Activated CD4-positive, alpha-beta T cell treated with anti-CD3 and anti-CD28 coated beads, Interleukin-2, Interleukin-6, amounts not matched to agents 100 ng/mL and 50 ng/mL, durations not matched to agents 16 hours and 8 hours (primary cell): Measurements from ENCODE around the gene ADAMTS12.

ENCODE experiments used
- DNase-seq: peaks from one replicate; pipeline ENCODE4 v3.0.0-alpha.2; 2020

The ADAMTS12 gene

DNA sequence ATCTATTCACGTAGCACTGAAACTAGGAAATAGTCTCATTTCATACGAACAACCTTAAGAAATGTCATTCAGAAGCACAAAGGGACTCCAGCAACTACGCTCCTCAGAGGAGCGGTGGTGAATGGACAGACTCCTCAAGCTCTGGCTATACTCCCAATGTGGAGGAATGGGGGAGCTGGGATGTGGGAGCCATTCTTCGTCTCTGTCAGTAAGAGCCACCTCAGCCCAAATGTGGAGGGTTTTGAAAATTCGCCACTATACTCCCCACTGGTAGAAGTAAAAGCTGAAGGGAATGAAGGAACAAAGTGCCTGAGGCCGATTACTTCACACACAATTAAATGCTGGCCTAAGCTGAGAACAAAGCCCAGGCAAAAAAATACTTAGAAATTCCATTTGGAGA, 96.3 kb downstream of the ADAMTS12 start:
- DNase-seq = no peak

DNA sequence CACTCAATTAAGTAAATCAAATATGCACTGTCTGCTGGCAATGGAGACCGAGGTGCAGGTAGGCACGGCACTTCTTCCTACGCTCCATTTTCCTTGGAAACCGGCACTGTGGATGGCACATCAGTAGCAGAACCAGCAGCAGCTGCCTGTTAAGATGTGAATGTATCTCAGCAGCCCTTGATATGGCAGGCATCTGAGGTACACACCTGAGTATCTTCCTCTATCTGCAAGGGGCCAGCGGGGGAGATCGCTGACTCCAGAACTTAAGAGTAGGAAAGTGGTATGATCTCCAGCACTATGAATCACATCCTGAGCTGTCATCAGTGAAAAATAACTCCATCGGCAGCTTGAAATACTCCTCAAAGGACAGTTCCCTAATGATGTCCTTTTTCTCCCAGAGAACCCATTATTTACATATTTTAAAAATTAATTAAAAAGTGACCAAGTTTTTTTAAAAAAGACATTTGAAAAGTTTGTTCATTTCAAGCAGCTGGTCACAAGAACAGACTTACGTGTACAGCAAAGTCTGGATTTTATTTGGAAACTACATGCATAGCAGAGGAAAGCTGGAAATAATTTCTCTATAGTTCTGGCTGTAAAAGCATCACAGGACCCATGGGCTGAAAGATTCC, 97.1 kb downstream of the ADAMTS12 start:
- no peak for DNase-seq

DNA sequence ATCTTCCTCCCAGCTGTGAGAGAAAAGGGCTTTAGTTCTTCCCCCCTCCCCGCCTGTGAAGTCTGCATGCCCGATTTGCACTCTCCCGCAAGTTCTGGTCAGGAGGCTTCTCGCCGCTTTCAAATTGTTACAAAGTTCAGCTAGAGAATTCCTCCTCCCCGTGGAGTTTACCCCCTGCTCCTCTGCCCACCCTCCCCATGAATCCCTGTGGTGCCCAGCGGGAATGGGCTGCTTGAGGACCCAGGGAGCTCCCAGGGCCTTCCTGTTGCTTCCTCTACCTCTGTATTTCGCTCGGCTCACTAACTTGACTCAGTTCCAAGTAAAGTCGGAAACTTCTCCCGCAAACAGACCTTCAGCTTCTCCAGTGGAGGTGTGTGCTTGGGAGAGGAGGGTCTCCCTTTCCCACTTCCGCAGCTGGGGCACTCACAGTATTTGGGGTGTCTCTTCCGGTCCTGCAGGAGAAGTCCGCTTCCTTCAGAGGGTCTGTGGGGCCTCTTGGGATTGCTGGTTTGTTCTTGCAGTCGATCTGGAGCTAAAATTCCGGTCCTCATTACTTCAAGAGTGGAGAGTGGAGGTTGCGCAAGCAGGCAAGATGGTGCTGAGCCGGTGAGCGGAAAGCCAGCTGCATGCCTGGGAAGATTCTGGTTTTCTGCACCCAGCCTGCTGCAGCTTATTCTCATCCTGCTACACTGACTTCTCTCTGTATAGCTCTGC, 97.8 kb downstream of the ADAMTS12 start:
- DNase-seq = no peak

DNA sequence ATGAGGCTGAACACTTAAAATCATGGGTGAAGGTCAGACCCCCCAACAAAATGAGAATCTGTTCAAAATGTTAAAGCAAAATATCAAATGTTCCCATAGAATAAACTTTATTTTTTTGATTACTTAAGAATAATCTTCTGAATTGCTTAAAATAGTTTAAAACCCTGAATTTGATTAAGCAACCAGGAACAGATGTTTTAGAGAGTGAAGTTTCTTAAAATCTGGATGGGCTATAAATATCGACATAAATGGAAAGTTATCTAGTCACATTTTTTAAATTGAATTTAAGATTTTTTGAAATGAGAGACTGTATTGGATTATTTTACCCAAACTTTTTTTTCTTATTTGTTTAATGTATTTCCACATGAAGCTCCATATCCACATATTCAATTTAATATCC, 98.5 kb downstream of the ADAMTS12 start:
- no peak for DNase-seq

DNA sequence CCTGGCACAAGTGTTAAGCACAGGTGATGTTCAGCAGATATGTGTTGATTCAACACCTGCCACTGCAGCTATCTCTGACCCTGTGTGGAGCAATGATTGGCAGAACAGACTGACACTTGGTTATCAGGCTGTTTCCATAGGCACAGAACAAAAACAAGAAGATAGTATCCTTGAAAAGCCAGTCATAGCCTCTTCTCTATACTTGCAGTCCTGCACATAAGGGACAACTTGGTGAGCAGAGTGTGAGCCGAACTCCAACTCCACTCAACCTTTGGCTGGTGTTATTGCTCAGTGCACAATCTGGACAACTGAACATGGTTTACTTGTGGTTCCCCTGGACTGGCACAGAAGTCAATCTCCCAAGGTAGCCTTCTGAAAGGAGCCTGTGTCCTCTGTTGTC, 99.2 kb downstream of the ADAMTS12 start:
- DNase-seq = no peak

DNA sequence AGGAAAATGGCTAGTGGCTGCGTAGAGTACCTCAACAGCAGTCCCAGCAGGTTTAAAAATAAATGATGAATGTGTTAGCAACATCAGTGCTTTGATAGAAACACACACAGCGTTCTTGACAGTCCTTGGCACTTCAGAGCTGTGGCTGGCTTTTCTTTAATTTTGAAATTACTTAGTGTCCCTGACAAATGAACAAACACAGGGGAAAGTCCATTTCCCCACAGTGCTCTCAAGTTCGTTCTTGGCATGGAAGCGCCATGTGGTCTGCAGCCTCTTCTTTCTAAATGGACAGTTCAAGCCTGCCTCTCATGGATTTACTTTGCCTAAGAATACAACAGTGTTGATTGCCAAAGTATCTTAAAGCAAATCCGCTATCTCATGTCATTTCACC, 102.2 kb downstream of the ADAMTS12 start:
- no peak for DNase-seq

DNA sequence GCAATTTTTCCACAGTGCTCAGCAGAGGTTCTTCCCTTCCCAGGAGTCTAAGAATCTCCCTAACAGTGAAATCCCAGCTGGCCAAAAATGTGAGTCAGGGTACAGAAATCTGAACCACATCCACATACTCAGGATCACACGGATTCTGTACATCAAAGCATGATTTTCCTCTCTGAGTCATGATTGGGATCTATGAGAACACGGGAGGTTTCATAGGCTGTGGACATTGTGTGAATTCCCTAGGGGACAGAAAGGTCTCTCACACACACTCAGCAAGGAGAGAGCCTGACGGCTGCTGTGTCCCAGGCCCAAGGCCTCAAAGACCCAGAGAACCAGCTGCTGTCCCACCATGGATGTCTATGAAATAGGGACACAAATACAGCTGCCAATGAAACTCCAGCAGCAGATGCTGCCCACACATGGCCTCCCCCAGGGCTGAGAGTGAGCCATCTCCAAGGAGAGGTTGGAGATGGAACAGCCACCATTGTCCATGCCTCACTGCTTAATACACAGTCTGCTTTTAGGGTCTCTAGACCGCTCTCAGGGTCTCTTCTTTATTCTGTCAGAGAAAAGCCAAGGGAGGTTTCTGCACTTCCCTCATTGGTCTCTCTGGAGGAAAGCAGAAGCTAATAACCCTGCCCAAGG, 102.7 kb downstream of the ADAMTS12 start:
- DNase-seq = no peak

DNA sequence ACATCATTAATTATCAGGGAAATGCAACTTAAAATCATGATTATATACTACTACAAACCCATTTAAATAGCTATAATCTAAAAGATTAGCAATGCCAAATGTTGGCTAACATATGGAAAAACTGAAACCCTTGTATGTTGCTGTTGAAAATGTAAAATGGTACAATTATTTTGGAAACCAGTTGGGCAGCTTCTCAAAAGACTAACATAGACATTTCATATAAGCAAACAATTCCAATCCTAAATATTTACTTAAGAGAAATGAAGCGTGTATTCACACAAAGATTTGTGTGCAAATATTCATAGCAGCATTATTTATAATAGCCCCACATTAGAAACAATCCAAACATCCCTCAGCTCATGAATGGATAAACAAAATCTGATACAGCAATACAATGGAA, 106.2 kb downstream of the ADAMTS12 start:
- DNase-seq = no peak

DNA sequence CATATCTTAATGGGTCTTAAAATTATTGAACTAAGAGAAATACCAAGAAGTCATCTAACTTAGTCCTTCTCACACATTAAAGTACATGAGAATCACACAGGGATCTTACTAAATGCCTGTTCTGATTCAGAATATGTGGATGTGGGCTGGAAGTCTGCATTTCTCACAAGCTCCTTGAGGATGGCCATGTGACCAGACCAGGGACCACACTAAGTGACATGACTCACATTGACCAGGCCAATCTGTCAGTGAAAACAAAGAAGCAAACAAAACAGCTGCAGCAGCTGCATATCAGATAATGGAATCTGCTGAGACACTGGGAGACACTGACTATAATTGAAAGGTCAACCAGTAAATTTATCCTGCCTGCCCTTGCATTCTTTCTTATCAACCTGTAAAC, 110.5 kb downstream of the ADAMTS12 start:
- DNase-seq = no peak

DNA sequence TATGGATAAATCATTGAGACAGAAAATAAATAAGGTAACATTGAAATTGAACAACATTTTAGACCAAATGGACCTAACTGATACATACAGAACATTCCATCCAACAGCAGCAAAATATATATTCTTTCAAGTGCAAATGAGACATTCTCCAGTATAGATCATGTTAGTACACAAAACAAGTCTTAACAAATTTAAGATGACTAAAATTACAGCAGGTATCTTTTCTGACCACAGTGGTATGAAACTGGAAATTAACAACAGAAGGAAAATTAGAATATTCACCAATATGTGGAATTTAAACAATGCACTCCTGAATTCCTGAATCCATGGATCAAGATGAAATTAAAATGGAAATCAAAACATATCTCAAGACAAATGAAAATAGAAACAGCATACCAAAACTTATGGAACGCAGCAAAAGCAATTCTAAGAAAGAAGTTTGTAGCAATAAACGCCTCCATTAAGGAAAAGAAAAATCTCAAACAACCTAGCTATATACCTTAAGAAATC, 115.6 kb downstream of the ADAMTS12 start:
- DNase-seq = no peak

DNA sequence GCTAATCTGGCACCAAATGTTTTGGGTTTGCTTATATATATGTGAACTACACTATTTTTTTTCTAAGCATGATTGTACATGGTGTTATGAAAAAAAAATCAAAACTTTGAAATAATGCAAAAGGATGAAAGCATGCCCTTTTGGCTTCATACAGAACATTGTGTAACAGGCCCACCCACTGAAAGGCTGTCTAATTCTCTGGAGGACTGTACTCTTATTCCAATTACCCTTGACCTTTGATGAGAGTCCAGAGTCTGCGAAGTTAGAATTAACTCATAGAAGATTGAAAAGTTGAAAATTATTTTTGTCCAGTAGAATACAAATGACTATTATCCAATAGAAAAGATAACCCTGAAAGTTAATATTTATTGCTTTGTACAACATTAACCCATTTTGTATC, 117.4 kb downstream of the ADAMTS12 start:
- DNase-seq = no peak

DNA sequence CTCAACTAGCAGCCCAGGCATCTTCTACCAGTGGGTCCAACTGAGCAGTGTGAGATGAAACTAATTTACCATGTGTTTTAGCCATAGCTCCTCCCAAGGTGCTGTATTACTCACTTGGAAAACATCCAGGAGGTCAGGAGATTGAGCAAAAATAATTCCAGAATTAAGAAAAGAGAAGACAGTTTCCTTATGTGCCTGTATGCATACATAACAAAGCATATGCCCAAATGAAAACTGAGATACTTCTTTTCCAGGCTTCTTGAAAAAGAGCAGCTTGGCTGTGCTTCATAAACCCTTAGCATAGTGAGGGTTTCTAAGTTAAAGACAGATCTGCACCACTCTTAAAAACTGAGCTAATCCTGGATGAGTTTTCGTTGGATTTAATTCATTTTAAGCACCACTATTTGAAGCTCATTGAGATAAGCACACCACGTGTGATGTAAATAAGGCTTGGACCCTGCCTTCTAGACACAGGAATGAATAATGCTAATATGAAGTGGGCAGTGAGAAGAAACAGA, 119.4 kb downstream of the ADAMTS12 start:
- no peak for DNase-seq

DNA sequence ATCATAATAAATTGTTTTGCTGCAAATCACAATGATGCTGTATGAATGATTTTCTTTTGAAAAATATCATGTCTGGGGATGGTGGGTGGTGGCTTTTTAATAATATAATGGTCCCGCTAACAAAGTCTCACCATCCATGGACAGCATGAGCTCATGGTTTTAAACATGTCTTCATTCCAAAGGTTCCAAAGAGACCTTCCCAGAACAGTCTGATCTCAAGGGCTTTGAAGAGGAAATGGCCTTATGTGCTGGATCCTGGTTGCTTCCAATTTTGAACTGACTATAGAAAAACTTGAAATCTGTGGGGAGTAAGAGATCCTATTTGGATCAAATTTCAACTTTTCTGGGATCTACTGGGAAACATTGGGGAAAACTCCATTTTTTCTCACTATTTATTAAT, 121.8 kb downstream of the ADAMTS12 start:
- no peak for DNase-seq

DNA sequence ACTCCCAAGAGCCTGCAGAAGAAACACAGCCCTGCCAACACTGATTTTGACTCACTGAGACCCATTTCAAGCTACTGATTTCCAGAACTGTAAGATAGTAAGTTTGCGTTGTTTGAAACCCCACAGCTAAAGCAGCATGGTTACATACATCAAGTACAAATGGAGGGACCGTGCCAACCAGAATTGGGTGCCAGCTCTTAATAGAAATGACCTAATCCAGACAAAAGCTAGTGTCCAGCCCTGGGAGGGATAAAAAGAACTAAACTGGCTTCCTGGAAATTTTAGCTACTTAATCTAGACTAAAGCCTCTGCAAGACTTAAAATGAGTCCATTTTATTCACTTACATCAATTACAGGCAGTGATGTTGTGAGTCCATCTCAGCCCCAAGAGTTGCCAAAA, 122.6 kb downstream of the ADAMTS12 start:
- DNase-seq = no peak

DNA sequence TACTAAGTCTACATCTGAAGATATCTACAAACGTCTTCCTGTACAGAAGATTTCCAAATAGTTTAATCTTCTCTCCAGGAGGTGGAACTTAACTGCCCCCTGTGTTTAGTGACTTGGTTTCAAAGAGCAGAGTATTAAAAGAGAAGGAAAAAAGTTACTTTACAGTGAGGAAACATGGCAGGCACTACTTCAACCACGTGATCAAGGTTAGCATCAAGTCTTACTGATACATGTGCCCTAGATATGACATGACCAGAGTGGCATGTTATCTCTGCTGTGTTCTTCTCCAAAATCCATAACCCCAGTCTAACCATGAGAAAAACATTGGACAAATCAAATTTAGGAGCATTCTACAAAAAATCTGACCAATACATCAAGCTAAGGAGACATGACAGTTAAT, 125.8 kb downstream of the ADAMTS12 start:
- DNase-seq = no peak

DNA sequence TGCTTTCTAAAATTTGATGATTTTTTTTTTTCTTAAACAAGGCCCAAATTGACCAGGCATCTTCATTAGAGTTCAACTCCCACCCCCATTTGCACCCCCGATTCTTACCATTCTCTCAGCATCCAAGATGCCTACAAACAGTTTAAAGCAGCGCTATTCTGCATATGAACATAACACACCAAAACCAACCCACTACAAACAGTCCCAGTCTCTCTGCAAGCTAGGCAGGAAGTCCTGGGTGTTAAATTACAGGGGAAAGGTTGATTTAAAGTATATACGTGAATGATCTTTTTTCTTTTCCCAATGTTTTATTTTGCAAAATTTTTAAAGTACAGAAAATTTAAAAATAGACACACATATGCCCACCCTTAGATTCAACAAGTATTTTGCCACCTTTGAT, 127.0 kb downstream of the ADAMTS12 start:
- no peak for DNase-seq

DNA sequence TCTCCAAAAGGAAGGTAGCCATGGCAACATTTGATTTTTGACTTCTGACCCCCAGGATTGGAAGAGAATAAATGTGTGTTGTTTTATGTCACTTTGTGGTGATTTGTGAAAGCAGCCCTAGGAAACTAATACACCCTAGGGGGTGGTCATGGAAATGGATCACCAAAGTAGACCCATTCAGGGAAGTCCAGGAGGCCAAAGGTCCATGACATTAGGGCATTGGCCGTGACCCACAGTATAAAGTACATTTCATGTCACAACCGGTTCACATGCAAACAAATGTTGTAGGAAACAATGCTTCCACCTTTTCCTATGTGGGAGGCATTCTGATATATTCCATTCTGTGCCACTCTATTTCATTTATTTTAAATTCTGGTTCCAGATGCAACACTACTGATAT, 128.4 kb downstream of the ADAMTS12 start:
- no peak for DNase-seq

DNA sequence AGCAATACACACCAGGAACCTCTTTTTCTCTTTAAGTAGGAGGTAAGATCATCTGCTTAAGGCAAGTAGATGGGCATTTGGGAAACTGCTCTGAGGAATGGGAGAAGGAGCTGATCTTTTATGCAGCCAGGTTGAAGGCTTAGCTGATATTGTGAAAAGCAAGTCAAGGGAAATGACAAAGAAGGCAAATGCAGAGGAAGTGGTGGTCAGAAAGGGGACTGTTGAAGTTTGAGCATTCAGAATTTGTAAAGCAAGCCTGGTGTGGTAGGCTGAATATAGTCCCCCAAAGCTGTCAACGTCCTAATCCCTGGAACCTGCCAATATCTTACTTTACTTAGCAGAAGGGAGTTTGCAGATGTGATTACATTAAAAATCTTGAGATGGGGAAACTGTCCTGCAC, 128.9 kb downstream of the ADAMTS12 start:
- no peak for DNase-seq

DNA sequence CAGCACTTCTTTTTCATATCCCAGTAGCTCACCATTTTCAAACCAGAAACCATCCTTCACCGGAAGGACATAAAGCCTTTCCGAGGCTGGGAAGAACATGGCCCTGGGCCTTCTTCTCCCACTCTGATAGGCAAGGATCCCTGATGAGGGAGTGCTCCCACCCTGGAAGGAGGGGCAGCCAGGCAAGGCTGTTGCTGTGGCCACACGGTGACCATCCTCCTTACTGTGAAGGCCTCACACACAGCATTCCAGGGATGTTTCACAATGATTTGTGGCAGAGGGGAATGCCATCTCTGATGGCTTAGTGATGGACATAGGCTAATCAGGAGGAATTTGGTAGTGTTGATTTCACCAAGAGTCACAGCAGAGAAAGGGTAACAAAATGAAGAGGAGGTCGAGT, 130.7 kb downstream of the ADAMTS12 start:
- no peak for DNase-seq

DNA sequence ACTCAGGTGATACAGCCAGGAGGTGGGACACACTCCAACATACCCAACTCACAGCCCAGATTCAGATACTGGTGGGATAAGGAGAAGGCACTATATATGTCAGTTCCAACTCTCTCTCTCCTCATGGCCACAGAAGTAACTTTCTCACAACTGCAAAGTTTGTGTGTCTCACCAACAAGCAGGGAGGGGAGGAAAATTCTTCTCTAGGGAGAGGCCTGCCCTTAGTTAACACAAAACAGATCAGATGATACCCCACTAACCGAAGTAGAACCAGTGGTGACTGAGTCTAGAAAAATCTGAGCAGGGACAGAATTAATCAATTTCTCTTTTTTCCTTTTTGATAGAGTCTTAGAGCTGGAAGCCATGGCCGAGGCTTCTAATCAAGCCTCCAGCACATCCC, 133.1 kb downstream of the ADAMTS12 start:
- DNase-seq = no peak

DNA sequence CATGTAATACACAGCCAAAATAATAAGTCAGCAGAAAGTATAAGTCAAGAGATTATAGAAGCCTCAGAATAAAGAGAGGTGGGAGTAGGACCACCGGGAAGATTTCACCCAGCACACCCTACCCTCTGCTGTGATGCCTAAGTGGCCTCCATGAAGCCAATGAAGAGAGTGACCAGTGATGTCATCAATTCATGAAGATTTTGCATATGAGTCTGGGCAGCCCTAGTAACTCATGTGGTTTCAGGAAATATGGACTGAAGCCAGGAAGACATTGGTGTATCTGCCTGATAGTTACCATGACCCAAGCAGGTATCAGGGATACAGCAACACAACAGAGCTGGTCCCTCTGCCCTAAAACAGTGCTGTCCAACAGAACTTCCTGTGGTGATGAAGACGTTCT, 135.3 kb downstream of the ADAMTS12 start:
- DNase-seq = no peak

DNA sequence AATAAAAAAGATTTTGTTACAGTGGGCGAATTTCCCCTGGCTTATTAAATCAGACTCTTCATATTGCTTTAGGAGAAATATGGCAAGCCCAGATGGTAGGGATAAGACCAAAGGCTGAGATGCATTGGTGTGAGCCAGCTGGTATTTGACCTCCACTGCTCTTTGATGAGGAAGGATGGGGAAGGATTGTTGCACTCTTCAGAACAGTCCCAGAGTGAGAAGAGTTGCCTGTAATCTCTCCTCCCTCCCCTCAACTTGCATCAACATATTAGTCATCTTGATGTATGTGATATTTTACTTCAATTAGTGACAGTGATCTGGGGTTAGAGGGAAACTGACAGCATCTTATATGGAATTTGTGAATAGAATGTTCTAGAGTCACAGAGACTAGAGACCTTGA, 136.6 kb downstream of the ADAMTS12 start:
- DNase-seq = no peak

DNA sequence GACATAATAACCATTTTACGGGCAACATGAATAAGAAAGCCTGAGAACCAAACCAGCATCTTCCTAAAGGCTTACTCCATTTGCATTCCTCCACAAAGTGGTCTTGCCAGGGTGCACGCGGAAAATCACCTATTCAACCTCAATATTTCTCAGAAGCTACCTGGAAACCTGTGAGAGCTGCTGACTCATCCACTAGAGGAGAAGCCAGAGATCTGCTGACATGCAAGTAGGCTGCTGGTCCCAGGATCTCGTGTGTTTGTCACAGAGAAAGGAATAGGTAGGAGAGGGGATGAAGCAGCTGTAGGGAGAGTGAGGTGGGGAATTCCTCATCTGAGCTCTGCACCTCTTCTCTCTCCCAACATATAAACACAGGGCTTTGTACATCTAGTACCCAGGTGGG, 138.1 kb downstream of the ADAMTS12 start:
- no peak for DNase-seq

DNA sequence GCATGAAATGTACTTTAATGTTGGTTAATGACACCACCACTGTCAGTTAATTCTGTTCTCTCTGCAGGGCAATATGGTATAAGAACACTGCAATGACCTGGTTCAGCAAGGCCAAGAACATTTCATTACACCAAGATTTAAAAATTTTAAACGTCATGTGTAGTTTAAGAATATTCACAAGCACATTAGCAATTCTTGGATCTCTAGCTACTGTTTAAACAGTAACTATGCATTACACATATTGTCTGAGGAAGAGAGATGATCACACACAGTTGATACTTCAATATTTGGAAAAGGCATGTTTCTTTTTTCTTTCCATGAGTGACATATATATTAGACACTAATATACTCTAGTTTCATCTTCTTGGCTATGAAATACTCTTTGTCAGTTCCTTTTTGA, 143.0 kb downstream of the ADAMTS12 start:
- DNase-seq = no peak
